Central memory CD8-positive, alpha-beta T cell (primary cell): Measurements from ENCODE around the gene PSD.

Experiments used
- ATAC-seq: fragments of 150-1000 bp; cut with Tn5 transposase; replicated peaks from 2 replicates; pipeline ENCODE4 v1.10.0; 2022; ENCODE audit warnings: mild to moderate bottlenecking, moderate FRiP score, moderate number of reproducible peaks; ENCODE audit not compliant: poor library complexity, severe bottlenecking; ENCODE audit errors: extremely low read depth
- DNase-seq, 2 donors: peaks; one replicate each; pipeline ENCODE4 v3.0.0; 2021; ENCODE audit warnings: low spot score in 2 of 2
- H3K27ac Mint-ChIP-seq: one replicate; pipeline ENCODE4 v1.8.0; 2022; ENCODE audit warnings: low read depth, mild to moderate bottlenecking, moderate library complexity, mixed read lengths
- H3K27me3 Mint-ChIP-seq: one replicate; pipeline ENCODE4 v1.8.0; 2022; ENCODE audit warnings: mixed read lengths
- H3K36me3 Mint-ChIP-seq: one replicate; pipeline ENCODE4 v1.8.0; 2022; ENCODE audit warnings: mild to moderate bottlenecking, moderate library complexity, mixed read lengths; ENCODE audit not compliant: insufficient read depth
- H3K4me1 Mint-ChIP-seq: one replicate; pipeline ENCODE4 v1.8.0; 2022; ENCODE audit warnings: mixed read lengths
- H3K4me3 Mint-ChIP-seq: one replicate; pipeline ENCODE4 v1.8.0; 2022; ENCODE audit warnings: mild to moderate bottlenecking, moderate library complexity, mixed read lengths
- H3K9me3 Mint-ChIP-seq: one replicate; pipeline ENCODE4 v1.8.0; 2022; ENCODE audit warnings: mixed read lengths

PSD gene

DNA sequence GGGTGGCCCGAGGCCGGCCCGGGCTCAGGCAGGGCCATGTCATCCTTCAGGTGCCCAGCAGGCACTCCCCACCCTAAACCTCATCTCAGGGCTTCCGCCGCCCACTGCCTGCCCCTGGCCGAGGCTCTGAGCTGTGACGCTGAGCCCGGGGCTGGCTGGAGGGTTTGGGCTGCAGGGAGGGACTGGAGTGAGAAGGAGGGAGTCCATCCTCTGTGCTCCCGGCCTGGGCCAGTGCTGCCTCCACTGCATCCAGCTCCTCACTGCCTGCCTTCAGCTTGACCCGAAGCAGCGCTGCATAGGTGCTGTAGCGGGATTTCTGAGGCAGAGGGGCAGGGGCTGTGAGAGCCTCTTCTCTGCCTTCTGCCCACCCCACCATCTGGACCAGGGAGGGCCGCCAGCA, 15.5 kb downstream of the PSD start:
- ATAC-seq, result no peak
- Mint-ChIP-seq H3K27ac (no peak overlapping the region), H3K27me3 (peaks cover 10% of the 10 kb centered on the region), H3K36me3 (peaks cover 44% of the 10 kb centered on the region), H3K4me1 (peaks cover 8% of the 10 kb centered on the region), H3K4me3 (no peak overlapping the region), H3K9me3 (no peaks in the 10 kb centered on the region)
- no peak for DNase-seq

DNA sequence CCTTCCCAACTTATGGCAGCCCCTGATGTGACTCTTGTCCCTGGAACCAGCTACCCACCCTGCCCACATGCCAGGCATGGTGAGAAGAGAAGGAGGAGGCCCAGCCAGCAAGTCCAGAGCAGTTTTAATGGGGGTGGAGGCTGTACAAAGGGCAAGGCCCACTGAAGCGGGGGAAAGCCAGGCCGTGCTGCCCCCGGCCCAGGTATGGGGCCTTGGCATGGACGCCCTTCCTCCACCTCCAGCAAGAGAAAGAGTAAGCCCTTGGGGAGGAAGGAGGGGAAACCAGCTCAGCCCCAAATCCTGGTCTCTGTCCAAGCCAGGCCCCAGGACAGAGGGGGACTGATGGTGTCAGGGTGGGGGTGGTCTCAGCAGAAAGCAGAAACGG, 16.1 kb downstream of the PSD start:
- H3K27ac Mint-ChIP-seq, result no peak overlapping the region

DNA sequence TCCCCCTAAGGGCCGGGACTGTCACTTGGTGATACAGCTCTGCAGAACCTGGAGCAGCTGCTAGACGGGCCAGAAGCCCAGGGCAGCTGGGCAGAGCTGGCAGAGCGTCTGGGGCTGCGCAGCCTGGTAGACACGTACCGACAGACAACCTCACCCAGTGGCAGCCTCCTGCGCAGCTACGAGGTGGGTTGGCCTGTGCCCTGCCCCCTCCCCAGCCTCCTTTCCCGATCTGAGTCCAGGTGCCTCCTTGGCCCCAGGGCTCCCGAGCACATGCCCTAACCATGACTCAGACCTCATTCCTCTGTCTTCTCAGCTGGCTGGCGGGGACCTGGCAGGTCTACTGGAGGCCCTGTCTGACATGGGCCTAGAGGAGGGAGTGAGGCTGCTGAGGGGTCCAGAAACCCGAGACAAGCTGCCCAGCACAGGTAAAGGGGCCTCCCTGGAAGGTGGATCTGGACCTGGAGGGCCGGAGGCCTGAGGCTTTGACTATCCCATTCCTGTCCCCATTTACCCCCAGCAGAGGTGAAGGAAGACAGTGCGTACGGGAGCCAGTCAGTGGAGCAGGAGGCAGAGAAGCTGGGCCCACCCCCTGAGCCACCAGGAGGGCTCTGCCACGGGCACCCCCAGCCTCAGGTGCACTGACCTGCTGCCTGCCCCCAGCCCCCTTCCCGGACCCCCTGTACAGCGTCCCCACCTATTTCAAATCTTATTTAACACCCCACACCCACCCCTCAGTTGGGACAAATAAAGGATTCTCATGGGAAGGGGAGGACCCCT, 16.7 kb downstream of the PSD start:
- Mint-ChIP-seq H3K27ac (no peak overlapping the region), H3K4me1 (peaks cover 10% of the 10 kb centered on the region), H3K36me3 (peaks cover 44% of the 10 kb centered on the region), H3K4me3 (peak overlapping the region; percentile 20), H3K9me3 (no peaks in the 10 kb centered on the region), H3K27me3 (no peaks in the 10 kb centered on the region)
- DNase-seq (no peak), ATAC-seq (no peak)

More for the DNA sequence above, 16.1 kb downstream of the PSD start:
- Mint-ChIP-seq H3K4me3 (no peak overlapping the region), H3K27me3 (peaks cover 4% of the 10 kb centered on the region), H3K36me3 (peaks cover 43% of the 10 kb centered on the region), H3K9me3 (no peaks in the 10 kb centered on the region), H3K4me1 (peaks cover 8% of the 10 kb centered on the region)
- DNase-seq, result no peak
- no peak for ATAC-seq

DNA sequence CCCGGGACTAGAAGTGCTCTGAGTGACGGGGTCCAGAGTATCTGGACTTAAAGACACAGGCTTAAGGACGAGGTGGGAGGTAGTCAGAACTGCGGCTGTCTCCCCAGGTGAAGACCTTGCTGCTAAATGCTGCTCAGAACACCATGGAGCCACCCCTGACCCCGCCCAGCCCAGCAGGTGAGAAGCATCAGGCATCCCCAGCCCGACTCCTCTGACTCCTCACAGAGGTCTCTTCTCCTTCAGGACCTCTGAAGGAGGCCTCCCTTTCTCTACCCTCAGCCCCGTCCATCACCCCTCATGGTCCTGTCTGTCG, 17.3 kb downstream of the PSD start:
- H3K4me3 Mint-ChIP-seq, result peak overlapping the region; percentile 43
- peaks cover 47% of the 10 kb centered on the region for H3K36me3 Mint-ChIP-seq
- H3K27ac Mint-ChIP-seq, result no peak overlapping the region
- no peaks in the 10 kb centered on the region for H3K27me3 Mint-ChIP-seq
- peaks cover 17% of the 10 kb centered on the region for H3K4me1 Mint-ChIP-seq
- no peaks in the 10 kb centered on the region for H3K9me3 Mint-ChIP-seq
- DNase-seq (no peak), ATAC-seq (no peak)

DNA sequence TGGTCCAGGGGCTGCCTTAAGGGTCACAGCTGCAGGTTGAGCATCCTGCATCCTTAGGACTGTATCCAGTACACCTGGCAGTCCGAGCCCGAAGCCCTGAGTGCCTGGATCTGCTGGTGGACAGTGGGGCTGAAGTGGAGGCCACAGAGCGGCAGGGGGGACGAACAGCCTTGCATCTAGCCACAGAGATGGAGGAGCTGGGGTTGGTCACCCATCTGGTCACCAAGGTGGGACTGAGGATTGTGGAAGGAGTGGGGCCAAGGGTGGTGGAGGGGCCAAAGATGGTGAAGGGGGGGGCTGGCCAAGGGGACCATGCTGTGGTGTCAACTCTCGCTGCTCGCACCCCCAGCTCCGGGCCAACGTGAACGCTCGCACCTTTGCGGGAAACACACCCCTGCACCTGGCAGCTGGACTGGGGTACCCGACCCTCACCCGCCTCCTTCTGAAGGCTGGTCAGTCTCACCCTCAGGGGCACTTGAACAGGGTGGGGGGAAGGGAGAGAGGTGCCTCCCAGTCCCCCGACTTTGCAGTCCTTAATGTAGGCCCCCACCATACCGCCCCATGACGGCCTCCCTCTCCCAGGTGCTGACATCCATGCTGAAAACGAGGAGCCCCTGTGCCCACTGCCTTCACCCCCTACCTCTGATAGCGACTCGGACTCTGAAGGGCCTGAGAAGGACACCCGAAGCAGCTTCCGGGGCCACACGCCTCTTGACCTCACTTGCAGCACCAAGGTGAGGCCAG, 17.8 kb downstream of the PSD start:
- no peak for DNase-seq
- ATAC-seq, result no peak
- peaks cover 49% of the 10 kb centered on the region for H3K36me3 Mint-ChIP-seq
- no peaks in the 10 kb centered on the region for H3K27me3 Mint-ChIP-seq
- peak overlapping the region; percentile 43 for H3K4me3 Mint-ChIP-seq
- H3K4me1 Mint-ChIP-seq, result peaks cover 20% of the 10 kb centered on the region
- no peaks in the 10 kb centered on the region for H3K9me3 Mint-ChIP-seq
- no peak overlapping the region for H3K27ac Mint-ChIP-seq

DNA sequence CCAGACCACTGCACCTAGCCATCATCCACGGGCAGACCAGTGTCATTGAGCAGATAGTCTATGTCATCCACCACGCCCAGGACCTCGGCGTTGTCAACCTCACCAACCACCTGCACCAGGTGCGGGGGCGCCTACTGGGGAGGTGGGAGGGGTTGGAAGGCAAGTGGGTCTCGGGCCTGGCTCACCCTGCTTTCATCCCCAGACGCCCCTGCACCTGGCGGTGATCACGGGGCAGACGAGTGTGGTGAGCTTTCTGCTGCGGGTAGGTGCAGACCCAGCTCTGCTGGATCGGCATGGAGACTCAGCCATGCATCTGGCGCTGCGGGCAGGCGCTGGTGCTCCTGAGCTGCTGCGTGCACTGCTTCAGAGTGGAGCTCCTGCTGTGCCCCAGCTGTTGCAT, 18.5 kb downstream of the PSD start:
- DNase-seq (no peak), ATAC-seq (no peak)
- H3K4me3 Mint-ChIP-seq, result peak overlapping the region; percentile 77
- H3K9me3 Mint-ChIP-seq, result no peaks in the 10 kb centered on the region
- no peaks in the 10 kb centered on the region for H3K27me3 Mint-ChIP-seq
- peaks cover 48% of the 10 kb centered on the region for H3K36me3 Mint-ChIP-seq
- H3K27ac Mint-ChIP-seq, result peak overlapping the region; percentile 93
- H3K4me1 Mint-ChIP-seq, result peaks cover 20% of the 10 kb centered on the region

DNA sequence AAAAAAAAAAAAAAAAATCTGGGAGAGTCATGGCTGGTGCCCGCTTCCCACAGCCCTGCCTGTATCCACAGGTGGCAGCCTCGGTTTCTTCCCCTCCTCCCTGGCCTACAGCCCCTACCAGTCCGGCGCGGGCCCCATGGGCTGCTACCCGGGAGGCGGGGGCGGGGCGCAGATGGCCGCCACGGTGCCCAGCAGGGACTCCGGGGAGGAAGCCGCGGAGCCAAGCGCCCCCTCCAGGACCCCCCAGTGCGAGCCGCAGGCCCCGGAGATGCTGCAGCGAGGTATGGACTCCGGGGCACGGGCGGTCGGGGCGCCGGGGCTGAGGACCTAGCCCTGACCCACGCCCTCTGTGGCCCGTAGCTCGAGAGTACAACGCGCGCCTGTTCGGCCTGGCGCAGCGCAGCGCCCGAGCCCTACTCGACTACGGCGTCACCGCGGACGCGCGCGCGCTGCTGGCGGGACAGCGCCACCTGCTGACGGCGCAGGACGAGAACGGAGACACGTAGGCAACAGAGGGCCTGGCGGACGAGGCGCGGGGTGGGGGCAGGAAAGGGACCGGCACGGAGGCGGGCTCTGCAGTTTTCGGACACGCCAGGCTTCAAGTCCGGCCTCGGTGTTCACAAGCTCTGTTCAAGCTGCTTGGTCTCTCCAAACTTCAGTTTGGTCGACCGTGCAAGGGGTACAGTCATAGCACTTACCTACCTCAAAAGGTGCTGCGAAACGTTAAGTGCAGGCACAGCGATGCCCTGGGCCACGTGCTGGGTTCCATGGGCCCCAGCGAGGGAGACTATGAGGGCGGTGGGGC, 19.2 kb downstream of the PSD start:
- DNase-seq (peak; percentile 83 to 84), ATAC-seq (peak; percentile 53)
- H3K9me3 Mint-ChIP-seq, result no peaks in the 10 kb centered on the region
- peaks cover 50% of the 10 kb centered on the region for H3K36me3 Mint-ChIP-seq
- H3K27ac Mint-ChIP-seq, result peak overlapping the region; percentile 93
- H3K27me3 Mint-ChIP-seq, result no peaks in the 10 kb centered on the region
- H3K4me1 Mint-ChIP-seq, result peaks cover 25% of the 10 kb centered on the region
- peak overlapping the region; percentile 77 for H3K4me3 Mint-ChIP-seq

DNA sequence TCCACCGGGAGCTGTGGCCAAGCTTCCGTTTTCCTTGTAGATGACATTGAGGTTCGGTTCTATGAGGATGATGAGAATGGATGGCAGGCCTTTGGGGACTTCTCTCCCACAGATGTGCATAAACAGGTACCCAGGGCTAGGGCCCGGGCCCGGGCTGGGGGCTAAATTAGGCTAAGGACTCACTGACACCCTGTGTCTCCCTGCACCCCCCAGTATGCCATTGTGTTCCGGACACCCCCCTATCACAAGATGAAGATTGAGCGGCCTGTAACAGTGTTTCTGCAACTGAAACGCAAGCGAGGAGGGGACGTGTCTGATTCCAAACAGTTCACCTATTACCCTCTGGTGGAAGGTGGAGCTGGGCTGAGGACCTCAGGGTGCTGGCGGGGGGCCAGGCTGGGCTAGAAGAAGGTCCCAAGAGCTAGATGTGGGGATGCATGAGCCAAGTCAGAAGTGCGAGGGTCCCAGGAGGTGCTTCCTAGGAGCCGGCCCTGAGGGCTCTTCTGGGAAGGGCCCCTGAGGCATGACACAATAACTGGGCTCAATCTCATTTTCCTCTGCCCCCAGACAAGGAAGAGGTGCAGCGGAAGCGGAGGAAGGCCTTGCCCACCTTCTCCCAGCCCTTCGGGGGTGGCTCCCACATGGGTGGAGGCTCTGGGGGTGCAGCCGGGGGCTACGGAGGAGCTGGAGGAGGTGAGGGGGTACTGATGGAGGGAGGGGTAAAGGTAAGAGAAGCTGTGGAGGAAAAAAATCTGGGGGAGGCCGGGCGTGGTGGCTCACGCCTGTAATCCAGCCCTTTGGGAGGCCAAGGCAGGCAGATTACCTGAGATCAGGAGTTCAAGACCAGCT, 20.2 kb downstream of the PSD start:
- Mint-ChIP-seq H3K4me3 (peak overlapping the region; percentile 77), H3K27ac (peak overlapping the region; percentile 93), H3K9me3 (no peaks in the 10 kb centered on the region), H3K4me1 (peaks cover 33% of the 10 kb centered on the region), H3K27me3 (no peaks in the 10 kb centered on the region), H3K36me3 (peaks cover 54% of the 10 kb centered on the region)
- DNase-seq (no peak), ATAC-seq (no peak)

DNA sequence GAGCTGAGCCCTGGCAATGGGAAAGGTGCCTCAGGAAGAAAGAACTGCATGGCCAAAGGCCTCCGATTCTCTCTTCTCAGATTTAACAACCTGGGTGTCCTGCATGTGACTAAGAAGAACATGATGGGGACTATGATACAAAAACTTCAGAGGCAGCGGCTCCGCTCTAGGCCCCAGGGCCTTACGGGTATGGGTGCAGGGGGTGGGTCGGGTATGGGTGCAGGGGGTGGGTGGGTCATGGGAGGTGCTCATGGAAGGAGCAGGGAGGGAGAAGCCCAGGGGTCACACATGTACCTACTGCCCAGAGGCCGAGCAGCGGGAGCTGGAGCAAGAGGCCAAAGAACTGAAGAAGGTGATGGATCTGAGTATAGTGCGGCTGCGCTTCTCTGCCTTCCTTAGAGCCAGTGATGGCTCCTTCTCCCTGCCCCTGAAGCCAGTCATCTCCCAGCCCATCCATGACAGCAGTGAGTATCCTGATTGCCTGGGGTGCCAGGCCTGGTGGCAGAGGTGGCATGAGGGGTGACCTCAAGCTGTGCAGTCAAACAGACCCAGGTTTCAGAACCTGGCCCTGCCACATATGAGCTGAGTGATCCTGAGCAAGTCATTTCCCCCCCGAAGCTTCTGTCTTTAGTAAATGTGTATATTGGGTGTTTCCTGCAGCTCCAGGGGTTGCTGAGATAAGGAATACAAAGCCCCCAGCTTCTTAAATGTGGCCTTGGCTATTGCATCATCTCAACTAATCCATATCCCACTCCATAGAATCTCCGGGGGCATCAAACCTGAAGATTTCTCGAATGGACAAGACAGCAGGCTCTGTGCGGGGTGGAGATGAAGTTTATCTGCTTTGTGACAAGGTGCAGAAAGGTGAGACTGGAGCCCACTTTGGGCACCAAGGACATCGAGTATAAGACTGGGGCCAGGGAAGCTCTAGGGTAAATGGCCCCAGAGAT, 21.1 kb downstream of the PSD start:
- Mint-ChIP-seq H3K4me3 (peak overlapping the region; percentile 95), H3K27me3 (no peaks in the 10 kb centered on the region), H3K36me3 (peaks cover 55% of the 10 kb centered on the region), H3K27ac (peak overlapping the region; percentile 100), H3K4me1 (peaks cover 38% of the 10 kb centered on the region), H3K9me3 (no peaks in the 10 kb centered on the region)
- ATAC-seq, result no peak
- DNase-seq, result no peak

DNA sequence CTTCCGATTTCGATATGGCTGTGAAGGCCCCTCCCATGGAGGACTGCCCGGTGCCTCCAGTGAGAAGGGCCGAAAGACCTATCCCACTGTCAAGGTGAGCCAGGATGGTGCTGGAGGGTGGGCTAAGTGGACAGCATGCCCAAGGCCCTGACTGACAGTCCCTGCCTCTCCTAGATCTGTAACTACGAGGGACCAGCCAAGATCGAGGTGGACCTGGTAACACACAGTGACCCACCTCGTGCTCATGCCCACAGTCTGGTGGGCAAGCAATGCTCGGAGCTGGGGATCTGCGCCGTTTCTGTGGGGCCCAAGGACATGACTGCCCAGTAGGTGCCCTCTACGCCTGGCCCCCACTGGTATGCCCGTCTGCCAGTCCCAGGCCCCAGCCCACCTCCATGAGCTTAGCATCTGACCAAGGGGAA, 21.8 kb downstream of the PSD start:
- Mint-ChIP-seq H3K4me3 (peak overlapping the region; percentile 95), H3K9me3 (no peaks in the 10 kb centered on the region), H3K27me3 (no peaks in the 10 kb centered on the region), H3K4me1 (peaks cover 38% of the 10 kb centered on the region), H3K36me3 (peaks cover 51% of the 10 kb centered on the region), H3K27ac (peak overlapping the region; percentile 100)
- no peak for DNase-seq
- ATAC-seq, result no peak

DNA sequence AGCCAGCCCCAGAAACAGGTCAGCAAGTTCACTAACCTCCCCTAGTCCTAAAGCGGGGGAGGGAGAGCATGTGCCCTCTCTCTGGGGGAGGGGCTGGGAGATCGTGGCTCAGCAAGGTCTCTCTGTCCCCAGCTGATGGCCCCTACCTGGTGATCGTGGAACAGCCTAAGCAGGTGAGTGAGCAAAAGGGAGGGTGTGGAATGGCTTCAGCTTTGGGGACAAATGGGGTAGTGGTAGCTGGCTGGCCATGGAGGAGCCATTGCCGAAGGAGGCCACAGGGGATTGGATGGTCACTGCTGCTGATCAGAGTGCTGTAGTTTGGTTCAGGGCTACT, 22.3 kb downstream of the PSD start:
- Mint-ChIP-seq H3K27ac (peak overlapping the region; percentile 100), H3K4me3 (peak overlapping the region; percentile 95), H3K9me3 (no peaks in the 10 kb centered on the region), H3K27me3 (no peaks in the 10 kb centered on the region), H3K4me1 (peaks cover 38% of the 10 kb centered on the region), H3K36me3 (peaks cover 51% of the 10 kb centered on the region)
- ATAC-seq, result no peak
- DNase-seq, result no peak
